Right ventricle myocardium superior (tissue), 1 donor: ENCODE results near the gene CXCL12. TPM values are rescaled to one million over a fixed set of nuclear protein-coding genes. Genes with fewer than 3 reads are reported as not detected.
A peak's percentile ranks its signal among the peaks of the same experiment; 100 is the strongest.

Experiments
- ATAC-seq: fragments of 200-7000 bp; cut with Tn5 transposase; one replicate; pipeline ENCODE4 v1.9.1; 2020; ENCODE audit warnings: mild to moderate bottlenecking; ENCODE audit not compliant: poor library complexity
- DNase-seq: peaks from one replicate; pipeline ENCODE4 v3.0.0-alpha.2; 2020
- intact Hi-C: fragments of 100-400 bp; cut with DNase I; formaldehyde crosslinking; loops from one replicate; pipeline ENCODE4 v1.11.2; 2022
- total RNA-seq: library from RNA; stranded (reverse); fragmentation: NEBNext Ultra II Directional; extraction: Animal tissue kit (Norgen Biotek cat#: 25700); gene quantifications from one replicate; pipeline ENCODE4 v1.2.1, GENCODE V29; 2021
- donor health status: DM: no; HTN: yes; CAD: no; lungs with severe emphysema.

The CXCL12 gene
- total RNA-seq, 1 donor from 2014 or later: 117 TPM

DNA sequence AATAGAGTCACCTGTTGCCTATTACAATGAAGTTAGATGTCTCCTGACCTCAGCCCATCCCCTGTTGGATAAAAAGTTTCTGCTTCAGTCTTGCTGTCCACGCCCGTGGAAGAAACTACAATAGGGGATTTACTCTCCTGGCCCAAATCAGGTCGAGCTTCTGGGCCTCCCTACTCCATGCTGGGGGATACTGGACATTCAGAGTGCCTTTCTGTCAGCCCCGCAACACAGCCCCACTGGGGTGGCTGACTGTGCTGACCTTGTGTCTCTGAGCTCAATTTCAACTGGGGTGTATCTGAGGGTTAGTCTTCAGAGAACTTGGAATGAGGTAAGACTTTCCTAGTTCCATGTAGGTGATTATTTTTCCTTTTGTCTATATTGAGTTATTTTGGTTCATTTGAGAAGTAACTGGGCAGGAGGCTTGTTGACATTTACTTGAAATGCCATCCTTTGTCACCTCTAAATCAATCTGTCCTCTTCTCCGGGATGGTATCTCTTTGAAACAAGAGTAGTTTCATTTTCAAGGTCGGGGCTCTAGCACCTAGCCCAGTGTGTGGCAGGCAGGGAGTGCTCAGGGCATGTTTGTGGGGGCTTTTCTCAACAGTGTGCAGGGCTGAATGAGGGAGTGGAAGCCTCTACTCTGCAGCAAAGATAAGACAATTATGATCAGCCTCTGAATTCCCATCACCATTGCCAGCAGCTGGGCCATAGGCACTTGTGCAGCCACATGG is 17.7 kb upstream of the CXCL12 start:
- intact Hi-C loops: no loop called here
- ATAC-seq (no peak), DNase-seq (no peak)

DNA sequence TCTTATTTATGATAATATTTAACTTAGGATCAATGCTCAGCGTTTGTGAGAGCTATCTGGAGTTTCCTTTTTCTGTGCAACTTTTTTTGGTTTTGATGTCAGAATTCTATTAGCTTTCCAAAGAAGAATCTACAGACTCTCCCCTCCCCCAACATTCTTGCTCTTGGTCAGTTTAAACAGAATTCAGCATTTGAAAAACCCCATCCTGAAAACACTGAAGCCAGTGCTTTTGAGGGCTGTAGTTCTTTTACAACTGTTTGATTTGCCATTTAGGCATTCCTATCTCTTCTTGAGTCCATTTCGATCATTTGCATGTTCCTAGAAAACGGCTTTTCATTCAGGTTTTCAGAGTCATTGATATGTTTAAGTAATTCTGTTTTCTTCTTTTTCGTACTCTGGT is 15.6 kb upstream of the CXCL12 start:
- ATAC-seq (no peak), DNase-seq (no peak)
- intact Hi-C loops: no loop called here

DNA sequence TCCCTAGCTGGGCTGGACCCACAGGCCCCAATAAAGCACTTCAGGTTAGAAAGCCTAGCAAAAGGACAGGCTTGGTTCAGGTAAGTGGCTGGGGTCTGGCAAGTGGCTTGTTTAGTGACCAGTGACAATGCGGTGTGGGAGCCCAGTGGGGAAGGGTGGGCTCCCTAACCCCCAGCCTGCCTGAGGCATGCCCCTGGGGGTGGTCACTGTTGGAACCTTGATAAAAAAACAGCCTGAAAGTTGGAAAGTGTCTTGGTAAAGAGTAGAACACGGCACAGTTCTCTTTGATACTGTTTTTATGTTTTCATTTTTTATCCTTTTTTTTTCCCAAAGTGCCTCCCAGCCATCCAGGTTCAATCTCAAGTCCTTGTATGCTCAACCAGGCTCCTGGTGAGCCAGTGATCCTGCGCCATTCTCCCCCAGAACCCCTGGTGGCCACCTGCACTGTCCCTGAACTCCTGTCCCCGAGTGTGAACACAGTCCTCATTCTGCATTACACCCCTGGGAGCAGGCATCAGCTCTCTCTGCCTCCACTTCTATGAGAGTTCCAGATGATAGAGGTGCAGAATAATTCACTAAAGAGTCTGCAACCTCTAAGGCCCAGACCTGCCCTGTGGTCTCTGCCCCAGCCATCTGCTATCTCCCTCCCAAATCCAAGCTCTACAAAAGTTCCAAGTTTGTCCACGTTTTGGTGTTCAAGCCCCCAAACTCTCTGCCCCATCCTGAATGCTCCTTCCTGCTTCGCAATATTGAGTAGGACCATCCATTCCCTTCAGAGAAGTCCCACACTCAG is 15.0 kb upstream of the CXCL12 start:
- intact Hi-C loops: no loop called here
- no peak for ATAC-seq

DNA sequence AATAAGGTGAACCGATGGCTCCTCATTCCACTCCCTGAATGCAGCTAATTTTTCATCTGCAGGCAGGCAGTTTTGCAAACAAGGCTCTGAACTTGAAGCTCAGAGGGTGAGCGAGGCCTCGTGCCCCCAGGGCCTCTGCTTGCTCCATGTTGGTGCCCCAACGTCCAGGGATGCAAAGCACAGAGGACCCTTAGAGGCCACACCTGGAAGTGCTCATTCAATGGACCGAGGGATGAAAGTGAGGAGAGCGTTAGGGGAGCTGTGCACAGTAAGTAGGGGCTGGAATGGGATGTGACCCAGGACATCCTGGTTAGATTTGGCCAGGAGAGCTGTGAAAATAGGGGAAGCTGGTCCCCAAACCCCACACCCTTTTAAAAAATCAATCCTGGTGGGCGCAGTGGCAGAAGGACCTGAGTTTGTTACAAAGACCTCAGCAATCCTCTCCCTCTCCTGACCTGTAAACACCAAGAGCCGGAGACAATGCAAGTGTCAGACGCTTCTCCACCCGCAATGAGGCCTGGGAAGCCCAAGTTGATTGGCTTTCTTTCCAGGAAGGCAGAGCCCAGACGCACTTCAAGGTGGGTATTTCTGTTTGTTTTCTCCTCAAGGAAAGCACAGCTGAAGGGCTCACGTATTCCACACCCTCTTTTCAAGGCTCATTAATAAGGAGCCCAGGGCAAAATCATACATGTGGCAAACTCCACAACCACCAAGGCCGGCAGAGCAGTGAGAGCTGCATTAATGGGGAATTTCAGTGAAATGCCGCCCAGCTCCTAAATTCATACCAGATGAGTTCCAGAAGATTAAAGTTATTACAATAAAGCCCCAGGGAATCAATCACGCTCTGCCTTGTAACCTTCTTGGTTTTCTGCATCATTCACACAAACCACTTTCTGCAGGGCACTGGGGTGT is 14.1 kb upstream of the CXCL12 start:
- ATAC-seq (no peak), DNase-seq (no peak)
- intact Hi-C loops: no loop called here

More for the DNA sequence above, 15.0 kb upstream of the CXCL12 start:
- no peak for DNase-seq

DNA sequence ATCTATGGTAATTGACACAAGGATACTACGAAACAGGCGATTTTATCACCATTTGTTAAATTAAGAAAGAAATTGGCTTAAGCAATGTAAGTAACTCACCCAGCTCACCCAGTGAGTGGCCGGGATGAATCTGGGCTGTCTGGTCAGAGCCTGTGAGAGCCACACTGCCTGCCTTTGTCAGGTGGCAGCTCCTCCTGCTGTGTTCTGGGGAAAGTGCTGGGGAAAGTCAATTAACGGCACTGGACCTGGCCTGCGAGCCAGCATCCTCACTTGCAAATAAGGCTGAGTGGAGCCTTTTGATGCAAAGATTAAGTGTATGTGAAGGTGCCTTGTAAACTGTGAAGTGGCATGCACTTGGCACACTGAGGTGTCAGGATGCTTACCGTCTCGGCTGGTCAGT is 13.4 kb upstream of the CXCL12 start:
- intact Hi-C loops: no loop called here
- ATAC-seq (no peak), DNase-seq (no peak)

DNA sequence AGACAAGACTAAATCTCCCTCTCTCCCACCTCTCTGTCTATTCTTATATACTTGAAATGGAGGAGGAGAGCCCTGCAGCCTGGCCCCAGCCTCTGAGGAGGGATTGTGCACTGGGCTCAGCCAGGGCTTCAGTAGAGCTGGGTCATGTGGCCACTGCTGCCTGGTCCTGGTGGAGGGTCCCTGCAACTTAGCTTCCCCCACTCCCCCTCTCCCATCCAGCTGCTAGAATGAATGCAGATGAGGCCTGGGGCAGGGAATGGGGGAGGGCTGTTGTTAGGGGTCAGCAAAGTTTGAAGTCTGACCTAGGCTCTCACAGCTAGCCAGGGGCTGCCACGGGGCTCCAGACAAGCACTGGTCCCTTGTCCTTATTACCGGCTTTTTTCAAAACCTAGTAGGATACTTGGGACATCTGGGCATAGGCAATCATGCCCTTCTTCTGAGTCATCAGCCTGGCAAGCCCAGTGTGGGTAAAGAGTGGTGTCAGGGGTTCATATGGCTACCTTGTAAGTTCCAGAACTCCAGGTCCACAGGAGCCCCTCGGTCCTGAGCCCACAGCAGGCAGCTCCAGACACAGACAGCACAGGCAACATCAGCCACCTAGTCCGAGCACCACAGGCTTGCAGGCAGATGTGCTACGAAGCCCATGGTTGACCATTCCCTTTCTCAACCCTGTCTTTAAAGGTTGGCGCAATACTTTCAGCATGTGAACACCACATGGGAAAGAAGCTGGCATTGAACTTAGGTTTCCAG is 12.8 kb upstream of the CXCL12 start:
- no peak for DNase-seq
- ATAC-seq: no peak
- intact Hi-C loops: no loop called here

DNA sequence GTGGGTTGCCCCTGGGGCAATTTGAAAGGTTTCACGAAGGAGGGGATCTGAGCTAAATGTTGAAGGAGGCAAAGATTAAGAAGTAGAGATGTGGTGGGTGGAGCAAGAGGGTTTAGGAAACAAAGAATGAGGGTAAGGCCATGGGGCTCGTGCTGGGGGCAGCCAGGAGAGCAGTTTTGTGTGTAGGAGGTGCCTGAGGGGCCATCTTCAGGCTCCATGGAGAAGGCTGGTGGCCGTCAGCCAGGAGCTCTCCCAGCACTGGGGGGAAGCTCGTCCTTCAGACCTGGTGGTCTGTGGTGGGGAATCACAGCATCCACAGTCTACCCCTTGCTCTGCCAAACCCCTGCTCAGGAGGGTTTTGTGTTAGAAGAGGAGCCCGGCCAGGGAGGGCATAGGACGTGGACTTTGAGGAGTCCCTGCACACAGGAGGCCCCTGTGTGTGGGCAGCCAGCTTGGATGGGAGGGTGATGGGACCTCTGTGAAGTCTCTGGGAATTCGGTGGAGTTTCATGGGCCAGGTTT is 11.8 kb upstream of the CXCL12 start:
- intact Hi-C loops: no loop called here
- DNase-seq (no peak), ATAC-seq (no peak)

DNA sequence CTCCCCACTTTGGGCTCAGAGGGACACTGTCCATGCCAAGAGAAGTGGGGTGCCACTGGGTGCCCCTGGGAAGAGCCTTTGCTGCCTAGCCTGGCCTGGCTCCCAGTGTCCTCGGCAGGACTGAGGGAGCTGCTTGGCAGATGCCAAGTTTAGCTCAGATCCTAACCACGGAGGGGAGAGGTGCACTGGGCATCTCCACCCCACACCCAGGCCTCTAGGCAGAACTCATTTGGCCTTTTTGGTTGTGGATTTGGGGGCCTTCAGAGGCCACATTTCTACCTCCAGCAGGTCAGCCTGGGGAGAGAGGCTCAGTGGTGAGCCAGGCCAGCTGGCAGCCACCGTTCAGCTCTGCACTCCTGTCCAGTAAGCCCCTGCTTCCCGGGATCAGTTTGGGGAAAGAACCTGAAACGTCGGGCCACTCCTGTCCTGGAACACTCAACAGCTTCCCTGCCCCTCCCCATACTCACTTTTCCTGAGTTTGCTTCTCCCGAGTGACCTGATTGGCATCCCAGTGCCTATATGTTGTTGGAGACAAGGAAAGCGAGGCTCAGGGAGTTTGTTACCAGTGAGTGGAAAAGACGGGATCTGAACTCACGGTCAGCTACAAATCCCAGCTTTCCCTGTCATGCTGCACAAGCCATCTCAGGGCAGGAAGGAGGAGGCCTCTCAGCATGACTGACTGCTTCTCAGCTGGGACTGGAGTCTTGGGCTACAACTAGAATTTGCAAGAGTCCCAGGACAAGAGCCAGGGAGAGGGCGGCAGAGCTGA is 11.2 kb upstream of the CXCL12 start:
- intact Hi-C loops: no loop called here
- ATAC-seq (peak; percentile 69), DNase-seq (no peak)

DNA sequence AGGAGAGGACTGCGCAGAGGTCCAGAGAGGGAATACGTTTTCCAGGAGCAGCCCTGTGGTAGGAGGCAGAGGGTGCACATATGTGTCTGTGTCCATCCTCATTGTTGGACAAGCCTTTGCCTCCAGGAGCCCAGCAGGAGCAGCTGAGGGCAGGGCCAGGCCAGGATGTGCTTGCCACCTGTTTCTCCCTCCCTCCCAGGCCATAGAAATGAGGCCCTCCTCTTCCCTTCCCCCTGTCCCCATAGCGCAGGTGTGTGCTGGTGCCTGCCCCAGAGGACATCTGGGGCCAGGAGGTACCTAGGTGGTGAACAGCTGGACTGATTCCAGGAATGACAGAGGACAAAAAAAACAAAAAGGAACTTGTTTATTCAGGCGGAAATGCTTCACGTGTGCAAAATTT is 10.5 kb upstream of the CXCL12 start:
- intact Hi-C loops: no loop called here
- ATAC-seq: no peak
- DNase-seq: no peak

DNA sequence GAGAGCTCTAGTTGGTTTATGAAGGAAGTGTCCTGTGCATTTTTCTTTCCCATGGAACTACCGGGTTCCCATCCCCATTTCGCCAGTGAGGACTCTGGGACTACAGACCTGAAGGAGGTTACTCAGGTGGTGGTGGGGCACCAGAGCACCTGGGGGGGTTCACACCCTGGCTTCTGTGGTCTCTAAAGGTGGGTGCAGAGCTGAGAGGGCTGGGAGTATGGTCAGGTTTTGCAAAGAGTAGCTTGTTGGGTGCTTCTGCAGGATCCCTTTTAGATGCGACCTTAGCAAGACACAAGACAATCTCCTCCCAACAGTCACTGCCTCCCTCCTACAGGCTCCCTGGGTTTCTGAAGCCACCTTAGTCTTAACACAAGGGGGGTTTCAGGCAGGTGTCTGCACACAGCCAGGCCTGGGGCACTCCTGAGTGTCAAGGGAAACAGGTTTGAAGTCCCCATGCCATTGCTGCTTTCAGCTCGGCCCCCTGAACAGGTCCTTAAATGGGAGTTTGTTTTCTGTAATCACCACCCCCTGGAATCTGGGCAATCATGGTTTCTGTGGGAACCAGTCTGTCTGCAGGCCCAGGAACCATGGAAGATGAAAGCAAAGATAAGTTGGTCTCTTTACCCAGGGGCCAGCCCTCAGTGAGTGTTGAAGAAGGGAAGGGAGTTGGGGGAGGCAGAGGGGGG is 9.9 kb upstream of the CXCL12 start:
- DNase-seq (no peak), ATAC-seq (no peak)
- intact Hi-C loops: loop anchor here (5.0 kb wide), 1 partner anchor 462 kb away; no protein-coding TSS in a partner anchor

DNA sequence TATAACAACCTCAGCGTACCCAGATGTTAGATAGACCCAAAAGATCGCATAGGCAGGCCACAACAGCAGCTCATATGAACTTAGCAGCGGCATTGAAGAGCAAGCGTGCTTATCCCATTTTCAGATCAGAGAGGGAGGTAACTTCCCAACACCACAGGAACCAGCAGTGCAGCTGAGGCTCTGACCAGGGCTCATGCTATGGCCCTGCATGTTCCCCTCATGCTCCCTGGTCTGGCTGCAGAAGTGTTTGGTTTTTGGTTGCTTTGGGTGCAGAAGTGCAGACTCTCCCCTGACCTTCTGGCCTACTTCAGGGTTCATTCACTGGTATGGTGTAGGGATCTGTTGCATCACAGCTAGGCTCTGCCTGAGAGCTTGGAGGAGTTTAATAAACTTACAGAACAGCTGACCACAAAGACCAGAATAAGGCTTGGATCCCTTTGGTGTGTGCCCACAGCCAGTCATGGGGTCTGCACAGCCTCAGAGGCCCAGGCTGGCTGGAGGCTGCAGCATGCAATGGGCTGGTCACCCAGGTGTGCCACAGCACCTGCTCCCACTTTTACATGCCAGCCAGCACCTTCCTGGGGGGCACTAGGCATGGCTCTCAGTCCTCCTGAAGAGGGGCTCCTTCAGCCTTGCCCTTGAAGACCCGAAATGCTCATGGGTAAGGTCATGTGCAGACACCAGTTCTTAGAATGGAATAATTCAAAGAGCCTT is 9.1 kb upstream of the CXCL12 start:
- ATAC-seq (no peak), DNase-seq (no peak)
- intact Hi-C loops: loop anchor here (5.0 kb wide), 1 partner anchor 463 kb away; no protein-coding TSS in a partner anchor

DNA sequence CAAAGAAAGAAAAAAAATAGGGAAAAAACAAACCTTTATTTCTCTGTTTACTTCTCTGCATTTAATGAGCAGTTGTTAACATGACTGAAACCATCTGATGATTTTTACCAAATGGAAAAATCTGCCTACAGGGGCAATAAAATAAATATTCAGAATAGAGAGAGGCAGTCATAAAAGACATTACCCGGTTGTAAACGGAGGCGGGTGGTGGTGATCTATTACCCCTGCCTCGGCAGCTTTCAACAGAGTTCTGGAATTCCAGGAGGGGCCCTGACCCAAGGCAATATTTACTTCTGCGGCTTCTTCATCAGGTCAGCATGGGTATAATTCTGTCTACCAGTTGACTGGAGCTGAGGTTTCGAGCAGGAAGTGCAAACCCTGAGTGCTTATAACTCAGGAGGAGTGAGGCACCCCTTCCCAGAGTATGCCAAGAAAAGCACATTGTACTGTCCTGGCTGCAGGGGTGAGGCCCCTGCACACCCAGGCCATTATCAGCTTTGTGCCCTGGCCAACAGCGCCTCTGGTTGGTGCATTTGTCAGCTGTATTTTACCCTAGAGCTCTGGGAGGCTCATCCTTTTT is 8.2 kb upstream of the CXCL12 start:
- DNase-seq (no peak), ATAC-seq (no peak)
- intact Hi-C loops: loop anchor here (5.0 kb wide), 1 partner anchor 464 kb away; no protein-coding TSS in a partner anchor

DNA sequence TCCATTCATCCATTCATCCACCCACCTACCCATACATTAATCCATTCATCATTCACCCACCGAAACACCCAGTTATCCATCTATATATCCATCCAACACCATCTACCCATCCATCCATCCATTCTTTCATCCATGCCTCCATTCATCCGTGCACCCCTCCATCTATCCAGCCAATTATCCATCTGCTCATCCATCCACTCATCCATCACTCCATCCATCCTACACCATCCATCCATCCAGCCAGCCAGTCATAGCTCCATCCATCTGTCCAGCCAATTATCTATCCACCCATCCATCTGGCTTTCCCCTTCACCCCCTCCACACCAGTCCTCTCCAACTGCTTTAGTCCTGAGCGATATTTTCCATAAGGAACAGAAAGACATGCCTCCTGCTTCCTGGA is 7.5 kb upstream of the CXCL12 start:
- intact Hi-C loops: loop anchor here (5.0 kb wide), 1 partner anchor 465 kb away; no protein-coding TSS in a partner anchor
- DNase-seq (no peak), ATAC-seq (no peak)

DNA sequence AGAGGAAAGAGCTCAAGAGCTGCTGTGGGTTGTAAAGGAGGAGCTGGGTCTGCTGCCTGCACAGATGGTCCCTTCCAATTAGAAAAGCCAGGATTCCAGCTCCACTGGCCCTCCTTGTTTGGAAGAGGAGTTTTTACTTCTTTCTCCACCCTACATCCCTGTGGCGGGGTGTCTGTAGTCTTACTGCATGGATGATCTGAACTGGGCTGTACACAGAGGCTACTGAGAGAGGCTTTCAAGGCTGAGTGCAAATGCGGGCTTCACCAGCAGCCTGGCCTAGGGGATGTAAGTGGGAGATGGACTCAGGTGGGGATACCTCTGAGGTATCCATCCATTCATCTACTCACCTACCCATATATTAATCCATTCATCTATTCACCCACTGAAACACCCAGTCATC is 7.1 kb upstream of the CXCL12 start:
- DNase-seq (no peak), ATAC-seq (no peak)
- intact Hi-C loops: loop anchor here (5.0 kb wide), 1 partner anchor 465 kb away; no protein-coding TSS in a partner anchor

DNA sequence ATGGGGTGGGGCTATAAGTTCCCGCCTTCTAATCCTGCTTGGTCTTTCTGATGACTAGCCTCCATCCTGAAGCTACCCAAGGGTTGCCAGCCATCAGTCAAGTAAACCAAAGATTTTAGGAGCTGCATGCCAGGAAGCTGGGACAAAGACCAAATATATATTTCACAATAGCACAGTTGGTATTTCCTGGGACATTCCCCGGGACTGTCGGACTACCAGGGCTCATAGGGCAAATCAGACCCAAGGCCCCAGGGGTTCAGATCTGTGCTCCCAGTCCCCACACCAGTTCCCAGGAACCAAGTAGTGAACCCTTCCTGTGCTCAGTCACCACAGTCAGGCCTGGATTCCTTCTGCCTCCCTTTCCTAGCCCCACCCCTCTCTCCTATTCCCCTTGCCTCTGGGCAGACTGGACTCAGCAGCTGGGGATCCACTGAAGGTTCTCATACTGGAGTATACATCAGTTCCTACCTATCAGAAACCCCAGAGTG is 5.7 kb upstream of the CXCL12 start:
- DNase-seq: no peak
- intact Hi-C loops: loop anchor here (5.0 kb wide), 1 partner anchor 467 kb away; no protein-coding TSS in a partner anchor
- ATAC-seq: no peak

DNA sequence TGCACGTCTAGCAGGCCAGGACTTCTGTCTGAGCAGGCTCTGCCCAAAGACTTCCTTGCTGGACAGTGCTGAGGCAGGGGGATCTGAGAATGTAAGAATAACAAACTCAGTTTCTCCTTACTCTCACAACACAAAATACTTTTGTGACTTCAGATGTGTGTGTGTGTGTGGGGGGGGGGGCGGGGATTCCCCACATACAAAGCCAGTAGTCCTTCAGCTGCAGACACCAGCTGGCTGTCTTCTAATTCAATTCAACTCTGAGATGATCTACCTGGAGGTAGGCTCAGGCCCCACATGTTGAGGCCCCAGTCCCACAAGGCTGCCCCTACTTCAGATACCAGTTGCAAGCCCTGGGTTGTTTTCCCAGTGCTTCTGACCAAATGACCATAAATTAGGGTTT is 4.7 kb upstream of the CXCL12 start:
- DNase-seq (no peak), ATAC-seq (no peak)
- intact Hi-C loops: loop anchor here (5.0 kb wide), 1 partner anchor 717 kb away; no protein-coding TSS in a partner anchor
